ENCODE results near the gene RBM23.

DNA sequence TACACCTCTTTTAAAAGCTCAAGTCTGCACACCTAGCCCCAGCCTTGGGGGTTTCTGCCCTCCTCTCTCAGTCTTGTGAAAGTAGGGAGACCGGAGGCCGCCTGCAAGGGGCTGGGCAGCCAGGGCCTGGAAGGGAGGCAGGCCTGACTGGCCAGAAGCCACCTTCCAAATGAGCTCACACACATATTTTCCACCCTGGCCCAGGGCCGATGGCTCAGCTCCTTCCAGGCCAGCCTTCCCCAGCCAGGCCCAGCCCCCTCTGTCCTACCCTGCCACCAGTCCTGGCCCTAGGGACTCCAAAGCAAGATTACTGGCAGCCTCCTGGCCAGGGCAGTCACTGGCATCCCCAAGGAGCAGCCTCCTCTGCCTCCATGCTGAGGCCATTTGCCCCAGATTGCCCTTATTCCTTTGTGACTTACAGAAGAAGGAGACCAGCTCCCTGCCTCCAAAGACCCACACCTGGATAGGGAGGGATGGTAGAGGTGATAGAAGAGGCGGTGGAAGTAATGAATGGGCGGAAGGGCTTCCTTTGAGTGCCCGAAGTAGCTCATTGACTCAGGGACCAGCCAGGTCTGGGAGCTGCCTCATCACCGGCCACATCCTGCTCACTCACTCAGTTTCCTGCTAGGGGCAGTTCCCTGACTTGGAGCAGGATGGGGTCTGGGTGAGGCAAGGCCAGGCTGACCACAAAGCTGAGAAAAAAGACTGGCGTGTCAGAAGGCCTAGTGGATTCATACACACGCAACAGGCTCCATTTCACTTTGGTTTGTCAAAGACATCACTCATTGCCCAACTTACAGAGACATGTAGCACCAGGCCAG lies 67.8 kb downstream of the RBM23 start:
- TF ChIP-seq, protein P1, sequence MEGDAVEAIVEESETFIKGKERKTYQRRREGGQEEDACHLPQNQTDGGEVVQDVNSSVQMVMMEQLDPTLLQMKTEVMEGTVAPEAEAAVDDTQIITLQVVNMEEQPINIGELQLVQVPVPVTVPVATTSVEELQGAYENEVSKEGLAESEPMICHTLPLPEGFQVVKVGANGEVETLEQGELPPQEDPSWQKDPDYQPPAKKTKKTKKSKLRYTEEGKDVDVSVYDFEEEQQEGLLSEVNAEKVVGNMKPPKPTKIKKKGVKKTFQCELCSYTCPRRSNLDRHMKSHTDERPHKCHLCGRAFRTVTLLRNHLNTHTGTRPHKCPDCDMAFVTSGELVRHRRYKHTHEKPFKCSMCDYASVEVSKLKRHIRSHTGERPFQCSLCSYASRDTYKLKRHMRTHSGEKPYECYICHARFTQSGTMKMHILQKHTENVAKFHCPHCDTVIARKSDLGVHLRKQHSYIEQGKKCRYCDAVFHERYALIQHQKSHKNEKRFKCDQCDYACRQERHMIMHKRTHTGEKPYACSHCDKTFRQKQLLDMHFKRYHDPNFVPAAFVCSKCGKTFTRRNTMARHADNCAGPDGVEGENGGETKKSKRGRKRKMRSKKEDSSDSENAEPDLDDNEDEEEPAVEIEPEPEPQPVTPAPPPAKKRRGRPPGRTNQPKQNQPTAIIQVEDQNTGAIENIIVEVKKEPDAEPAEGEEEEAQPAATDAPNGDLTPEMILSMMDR (conservative IDR thresholded peaks at IDR 0.05 in 1 of 2, IDR thresholded peaks at IDR 0.05 in 1 of 2; ENCODE audit: extremely low read depth in 1 of 2, insufficient read depth in 1 of 2, low read depth in 1 of 2, low read length in 2 of 2): no peak
- TF ChIP-seq EZH2 (IDR thresholded peaks at IDR 0.05; ENCODE audit: borderline replicate concordance, low read length): no peak

All from mammary epithelial cell (primary cell).